GM18909 (cell line): ENCODE results near the gene NHLRC4.

Experiments used
- ATAC-seq: cut with Tn5 transposase; IDR thresholded peaks from one replicate; pipeline ENCODE4 v1.9.1; 2021; ENCODE audit warnings: mild to moderate bottlenecking; ENCODE audit not compliant: unreplicated experiment, poor library complexity

Gene NHLRC4

GRCh38 chr16:580946-581498, 14.2 kb downstream of the NHLRC4 start:
- no peak for ATAC-seq

- no peak for ATAC-seq
Observed at GRCh38 chr16:582218-582613, 15.4 kb downstream of the NHLRC4 start.

- no peak for ATAC-seq
Observed at GRCh38 chr16:582614-583331, 16.0 kb downstream of the NHLRC4 start.

GRCh38 chr16:583470-583814, 16.6 kb downstream of the NHLRC4 start:
- ATAC-seq, result no peak

- ATAC-seq, result no peak
Observed at GRCh38 chr16:583815-584591, 17.2 kb downstream of the NHLRC4 start.

GRCh38 chr16:585351-585750, 18.5 kb downstream of the NHLRC4 start:
- no peak for ATAC-seq

GRCh38 chr16:586047-586644, 19.3 kb downstream of the NHLRC4 start:
- no peak for ATAC-seq

GRCh38 chr16:586645-587590, 20.1 kb downstream of the NHLRC4 start:
- ATAC-seq, result no peak

GRCh38 chr16:588639-588888, 21.8 kb downstream of the NHLRC4 start:
- peak; percentile 13 for ATAC-seq

GRCh38 chr16:588889-589657, 22.3 kb downstream of the NHLRC4 start:
- ATAC-seq, result peak; percentile 73

- peak; percentile 74 for ATAC-seq
Observed at GRCh38 chr16:589658-590187, 22.9 kb downstream of the NHLRC4 start, which contains the start of gene RAB40C. RAB40C (plus strand) TSS chr16:590066; CDS start chr16:590292, 226 bp downstream.

- peak; percentile 1 for ATAC-seq
Observed at GRCh38 chr16:590188-590814, 23.5 kb downstream of the NHLRC4 start.

GRCh38 chr16:590815-591200, 24.0 kb downstream of the NHLRC4 start:
- ATAC-seq, result no peak

GRCh38 chr16:591231-591630, 24.4 kb downstream of the NHLRC4 start:
- ATAC-seq, result no peak

- no peak for ATAC-seq
Observed at GRCh38 chr16:591892-592517, 25.2 kb downstream of the NHLRC4 start.

- no peak for ATAC-seq
Observed at GRCh38 chr16:592518-593306, 25.9 kb downstream of the NHLRC4 start.

GRCh38 chr16:593406-593805, 26.6 kb downstream of the NHLRC4 start:
- ATAC-seq, result no peak

GRCh38 chr16:593807-594206, 27.0 kb downstream of the NHLRC4 start:
- ATAC-seq, result no peak
